Trophoblast cell (in vitro differentiated cells and primary cell): Measurements from ENCODE around the gene COL4A5.

Experiments used
- DNase-seq, 2 donors: peaks; one replicate each; pipeline ENCODE4 v3.0.0-alpha.2; 2016
- H2AFZ ChIP-seq: 2 replicates; pipeline ENCODE4 v1.6.1; 2013; ENCODE audit warnings: low read length, moderate library complexity, mild to moderate bottlenecking; ENCODE audit not compliant: insufficient read depth, poor library complexity
- H2AK5ac ChIP-seq: 2 replicates; pipeline ENCODE4 v1.6.1; 2013; ENCODE audit warnings: mild to moderate bottlenecking, low read length
- H2BK120ac ChIP-seq: 2 replicates; pipeline ENCODE4 v1.6.1; 2013; ENCODE audit warnings: low read length, mild to moderate bottlenecking, moderate library complexity; ENCODE audit not compliant: insufficient read depth, poor library complexity
- H2BK12ac ChIP-seq: 2 replicates; pipeline ENCODE4 v1.6.1; 2013; ENCODE audit warnings: mild to moderate bottlenecking, low read length, moderate library complexity
- H2BK5ac ChIP-seq: 2 replicates; pipeline ENCODE4 v1.6.1; 2013; ENCODE audit warnings: low read length, low read depth, moderate library complexity, mild to moderate bottlenecking; ENCODE audit not compliant: poor library complexity
- H3K14ac ChIP-seq: 2 replicates; pipeline ENCODE4 v1.6.1; 2013; ENCODE audit warnings: mild to moderate bottlenecking, low read length
- H3K18ac ChIP-seq: 2 replicates; pipeline ENCODE4 v1.6.1; 2013; ENCODE audit warnings: mild to moderate bottlenecking, low read length
- H3K23ac ChIP-seq: 2 replicates; pipeline ENCODE4 v1.6.1; 2013; ENCODE audit warnings: low read length
- H3K27ac ChIP-seq: 2 replicates; pipeline ENCODE4 v1.5.1; 2013; ENCODE audit warnings: low read depth, mild to moderate bottlenecking, inconsistent platforms, low read length, moderate library complexity
- H3K27me3 ChIP-seq: 2 replicates; pipeline ENCODE4 v1.6.1; 2013; ENCODE audit warnings: inconsistent platforms, mild to moderate bottlenecking, low read length, moderate library complexity; ENCODE audit not compliant: insufficient read depth
- H3K36me3 ChIP-seq, 2 experiments: 1 replicate in 1 of 2; 2 replicates in 1 of 2; pipeline ENCODE4 v1.6.1; 2013; ENCODE audit warnings: low read length in 2 of 2, mild to moderate bottlenecking in 2 of 2, moderate library complexity in 1 of 2; ENCODE audit not compliant: insufficient read depth in 2 of 2, control insufficient read depth in 1 of 2
- H3K4ac ChIP-seq: 2 replicates; pipeline ENCODE4 v1.6.1; 2013; ENCODE audit warnings: low read depth, mild to moderate bottlenecking, low read length, moderate library complexity
- H3K4me1 ChIP-seq, 2 experiments: 1 replicate in 1 of 2; 2 replicates in 1 of 2; pipeline ENCODE4 v1.6.1; 2013; ENCODE audit warnings: low read length in 2 of 2, mild to moderate bottlenecking in 2 of 2, moderate library complexity in 1 of 2; ENCODE audit not compliant: insufficient read depth in 2 of 2, control insufficient read depth in 1 of 2
- H3K4me2 ChIP-seq: 2 replicates; pipeline ENCODE4 v1.6.1; 2013; ENCODE audit warnings: inconsistent platforms, mild to moderate bottlenecking, low read length, moderate library complexity
- H3K4me3 ChIP-seq: 2 replicates; pipeline ENCODE4 v1.5.1; 2013; ENCODE audit warnings: mild to moderate bottlenecking, low read depth, low read length, inconsistent platforms
- H3K79me1 ChIP-seq: one replicate; pipeline ENCODE4 v1.6.1; 2013; ENCODE audit warnings: low read length
- H3K79me2 ChIP-seq: 2 replicates; pipeline ENCODE4 v1.6.1; 2013; ENCODE audit warnings: low read length, mild to moderate bottlenecking; ENCODE audit not compliant: control insufficient read depth, insufficient read depth, poor library complexity
- H3K9ac ChIP-seq: 2 replicates; pipeline ENCODE4 v1.6.1; 2013; ENCODE audit warnings: mild to moderate bottlenecking, low read length
- H3K9me3 ChIP-seq: 2 replicates; pipeline ENCODE4 v1.6.1; 2013; ENCODE audit warnings: low read depth, mild to moderate bottlenecking, control low read depth, inconsistent platforms, low read length; ENCODE audit not compliant: insufficient read depth
- H4K12ac ChIP-seq: 2 replicates; pipeline ENCODE4 v1.6.1; 2013; ENCODE audit warnings: low read depth, mild to moderate bottlenecking, low read length, moderate library complexity
- H4K8ac ChIP-seq: 2 replicates; pipeline ENCODE4 v1.6.1; 2013; ENCODE audit warnings: low read depth, mild to moderate bottlenecking, low read length, moderate library complexity
- H4K91ac ChIP-seq: one replicate; pipeline ENCODE4 v1.6.1; 2013; ENCODE audit warnings: low read depth, mild to moderate bottlenecking, low read length, moderate library complexity
- WGBS: extraction: QIAGEN DNeasy Blood & Tissue Kit; methylation state at CpG from one replicate; pipeline ENCODE4 v1.1.7; 2013; ENCODE audit warnings: missing lambda C conversion rate; ENCODE audit not compliant: insufficient read length, insufficient coverage; ENCODE audit errors: extremely low coverage; 5-methylcytosine and 5-hydroxymethylcytosine counted together

Gene COL4A5

GRCh38 chrX:108415891-108416290, 23.7 kb upstream of the COL4A5 start:
- H3K27me3 ChIP-seq: no peaks in the 10 kb centered on the region
- no peaks in the 10 kb centered on the region for H3K36me3 ChIP-seq
- no peak overlapping the region for H2BK120ac ChIP-seq
- no peak overlapping the region for H4K91ac ChIP-seq
- H3K9ac ChIP-seq: no peak overlapping the region
- no peaks in the 10 kb centered on the region for H3K9me3 ChIP-seq
- H3K18ac ChIP-seq: no peak overlapping the region
- no peak overlapping the region for H2BK5ac ChIP-seq
- H3K14ac ChIP-seq: no peak overlapping the region
- H3K79me1 ChIP-seq: no peaks in the 10 kb centered on the region
- H2AK5ac ChIP-seq: no peak overlapping the region
- no peak overlapping the region for H2BK12ac ChIP-seq
- no peaks in the 10 kb centered on the region for H3K79me2 ChIP-seq
- H4K12ac ChIP-seq: no peak overlapping the region
- no peak for DNase-seq
- no peak overlapping the region for H2AFZ ChIP-seq
- H3K23ac ChIP-seq: no peak overlapping the region
- H3K4me2 ChIP-seq: no peak overlapping the region
- H3K27ac ChIP-seq: no peak overlapping the region
- H3K4me3 ChIP-seq: no peak overlapping the region
- no peak overlapping the region for H4K8ac ChIP-seq
- H3K4me1 ChIP-seq: peaks cover 1 to 2% of the 10 kb centered on the region in 2 experiments
- no peak overlapping the region for H3K4ac ChIP-seq
- WGBS: no CpG with 5 or more reads among the region's 2 CpGs

- Histone ChIP-seq H3K27me3 (no peaks in the 10 kb centered on the region), H4K91ac (no peak overlapping the region), H3K4me3 (no peak overlapping the region), H2AFZ (no peak overlapping the region), H3K14ac (no peak overlapping the region), H3K27ac (no peak overlapping the region), H3K36me3 (no peaks in the 10 kb centered on the region), H3K23ac (no peak overlapping the region), H2AK5ac (no peak overlapping the region), H3K18ac (no peak overlapping the region), H3K4me2 (no peak overlapping the region), H3K4me1 (peaks cover 1 to 2% of the 10 kb centered on the region in 2 experiments), H2BK120ac (no peak overlapping the region), H3K4ac (no peak overlapping the region), H2BK12ac (no peak overlapping the region), H3K9ac (no peak overlapping the region), H2BK5ac (no peak overlapping the region), H3K79me2 (no peaks in the 10 kb centered on the region), H4K12ac (no peak overlapping the region), H4K8ac (no peak overlapping the region), H3K79me1 (no peaks in the 10 kb centered on the region), H3K9me3 (no peaks in the 10 kb centered on the region)
- no CpG with 5 or more reads among the region's 1 CpG for WGBS
- DNase-seq: no peak
Observed at GRCh38 chrX:108417257-108417656, 22.4 kb upstream of the COL4A5 start.

- no peaks in the 10 kb centered on the region for H3K27me3 ChIP-seq
- H3K4me3 ChIP-seq: no peak overlapping the region
- WGBS: no CpG with 5 or more reads among the region's 1 CpG
- H3K18ac ChIP-seq: no peak overlapping the region
- no peak overlapping the region for H2BK12ac ChIP-seq
- DNase-seq: no peak
- no peak overlapping the region for H4K12ac ChIP-seq
- H3K79me1 ChIP-seq: no peaks in the 10 kb centered on the region
- no peak overlapping the region for H3K14ac ChIP-seq
- H3K4me2 ChIP-seq: no peak overlapping the region
- no peaks in the 10 kb centered on the region for H3K36me3 ChIP-seq
- no peak overlapping the region for H3K23ac ChIP-seq
- no peak overlapping the region for H3K27ac ChIP-seq
- H4K8ac ChIP-seq: no peak overlapping the region
- no peak overlapping the region for H2BK5ac ChIP-seq
- no peaks in the 10 kb centered on the region for H3K79me2 ChIP-seq
- peaks cover 0 to 1% of the 10 kb centered on the region in 2 experiments for H3K4me1 ChIP-seq
- H2AK5ac ChIP-seq: no peak overlapping the region
- H4K91ac ChIP-seq: no peak overlapping the region
- no peaks in the 10 kb centered on the region for H3K9me3 ChIP-seq
- no peak overlapping the region for H2BK120ac ChIP-seq
- no peak overlapping the region for H3K4ac ChIP-seq
- no peak overlapping the region for H2AFZ ChIP-seq
- H3K9ac ChIP-seq: no peak overlapping the region
Observed at GRCh38 chrX:108419401-108419800, 20.2 kb upstream of the COL4A5 start.

- no peaks in the 10 kb centered on the region for H3K9me3 ChIP-seq
- no peaks in the 10 kb centered on the region for H3K79me1 ChIP-seq
- H3K9ac ChIP-seq: no peak overlapping the region
- no peak overlapping the region for H2AK5ac ChIP-seq
- no peak overlapping the region for H2BK120ac ChIP-seq
- H3K14ac ChIP-seq: no peak overlapping the region
- no peaks in the 10 kb centered on the region for H3K79me2 ChIP-seq
- H3K4ac ChIP-seq: no peak overlapping the region
- H3K4me2 ChIP-seq: no peak overlapping the region
- H3K4me3 ChIP-seq: no peak overlapping the region
- H3K23ac ChIP-seq: no peak overlapping the region
- no peaks in the 10 kb centered on the region for H3K36me3 ChIP-seq
- H3K18ac ChIP-seq: no peak overlapping the region
- no peak overlapping the region for H2AFZ ChIP-seq
- no peak overlapping the region for H4K91ac ChIP-seq
- no peak overlapping the region for H3K27ac ChIP-seq
- no peaks in the 10 kb centered on the region for H3K27me3 ChIP-seq
- DNase-seq: no peak
- peaks cover 0 to 1% of the 10 kb centered on the region in 2 experiments for H3K4me1 ChIP-seq
- no CpG with 5 or more reads among the region's 1 CpG for WGBS
- no peak overlapping the region for H2BK12ac ChIP-seq
- H4K8ac ChIP-seq: no peak overlapping the region
- H2BK5ac ChIP-seq: no peak overlapping the region
- no peak overlapping the region for H4K12ac ChIP-seq
Observed at GRCh38 chrX:108420481-108420880, 19.2 kb upstream of the COL4A5 start.
